AG10803 (cell line): ENCODE measurements around the gene PLEKHJ1.

ENCODE experiments used
- DNase-seq: peaks from one replicate; pipeline ENCODE4 v3.0.0; 2010; ENCODE audit warnings: low read depth
- H3K4me3 ChIP-seq: 2 replicates; pipeline ENCODE4 v1.5.1; 2011; ENCODE audit warnings: mild to moderate bottlenecking, low read length, control low read depth
- TF ChIP-seq, protein P1 (sequence below): conservative IDR thresholded peaks from 2 replicates; pipeline ENCODE4 v1.5.1; 2011; ENCODE audit warnings: mild to moderate bottlenecking, low read length, control low read depth, inconsistent platforms

Gene PLEKHJ1

GRCh38 chr19:2243274-2244124, 7.4 kb upstream of the PLEKHJ1 start:
- no peak for DNase-seq
- TF ChIP-seq, protein P1, sequence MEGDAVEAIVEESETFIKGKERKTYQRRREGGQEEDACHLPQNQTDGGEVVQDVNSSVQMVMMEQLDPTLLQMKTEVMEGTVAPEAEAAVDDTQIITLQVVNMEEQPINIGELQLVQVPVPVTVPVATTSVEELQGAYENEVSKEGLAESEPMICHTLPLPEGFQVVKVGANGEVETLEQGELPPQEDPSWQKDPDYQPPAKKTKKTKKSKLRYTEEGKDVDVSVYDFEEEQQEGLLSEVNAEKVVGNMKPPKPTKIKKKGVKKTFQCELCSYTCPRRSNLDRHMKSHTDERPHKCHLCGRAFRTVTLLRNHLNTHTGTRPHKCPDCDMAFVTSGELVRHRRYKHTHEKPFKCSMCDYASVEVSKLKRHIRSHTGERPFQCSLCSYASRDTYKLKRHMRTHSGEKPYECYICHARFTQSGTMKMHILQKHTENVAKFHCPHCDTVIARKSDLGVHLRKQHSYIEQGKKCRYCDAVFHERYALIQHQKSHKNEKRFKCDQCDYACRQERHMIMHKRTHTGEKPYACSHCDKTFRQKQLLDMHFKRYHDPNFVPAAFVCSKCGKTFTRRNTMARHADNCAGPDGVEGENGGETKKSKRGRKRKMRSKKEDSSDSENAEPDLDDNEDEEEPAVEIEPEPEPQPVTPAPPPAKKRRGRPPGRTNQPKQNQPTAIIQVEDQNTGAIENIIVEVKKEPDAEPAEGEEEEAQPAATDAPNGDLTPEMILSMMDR = no peak
- no peak overlapping the region for H3K4me3 ChIP-seq

DNA sequence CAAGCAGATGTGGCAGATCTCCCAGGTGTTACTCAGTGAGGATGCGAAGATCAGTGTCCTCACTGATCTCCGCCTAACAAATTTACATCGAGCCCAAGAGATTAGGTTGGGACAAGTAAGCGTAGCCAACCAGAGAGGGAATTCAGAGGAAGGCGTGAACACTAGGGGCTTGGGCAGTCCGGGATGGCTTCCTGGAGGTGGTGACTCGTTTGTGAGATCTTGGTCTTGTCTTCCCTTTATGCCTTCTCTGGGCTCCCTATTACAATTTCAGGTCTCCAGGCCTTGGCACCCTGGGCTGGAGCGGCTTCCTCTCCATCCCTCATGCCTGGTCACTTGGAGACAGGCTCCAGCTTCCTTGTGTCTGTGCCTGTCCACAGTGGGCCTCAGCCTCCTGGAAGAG, 6.7 kb upstream of the PLEKHJ1 start:
- no peak overlapping the region for H3K4me3 ChIP-seq
- DNase-seq = no peak
- TF ChIP-seq, protein P1 = no peak

DNA sequence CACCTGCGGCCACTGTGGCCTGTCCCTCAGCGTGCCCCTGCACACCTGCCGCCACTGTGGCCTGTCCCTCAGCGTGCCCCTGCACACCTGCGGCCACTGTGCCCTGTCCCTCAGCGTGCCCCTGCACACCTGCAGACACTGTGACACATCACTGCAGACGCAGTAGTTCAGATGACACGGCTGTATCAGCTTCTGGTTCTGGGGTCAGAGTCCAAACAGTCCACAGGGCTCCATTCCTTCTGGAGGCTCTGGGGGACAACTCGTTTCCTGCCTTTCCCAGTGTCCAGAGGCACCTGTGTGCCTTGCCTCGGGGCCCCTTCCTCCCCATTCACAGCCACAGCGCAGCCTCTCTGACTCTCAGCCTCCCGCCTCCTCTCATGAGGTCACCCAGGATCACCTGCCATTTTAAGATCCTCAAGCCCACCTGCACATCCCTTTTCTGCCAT, 6.0 kb upstream of the PLEKHJ1 start:
- H3K4me3 ChIP-seq = no peak overlapping the region
- DNase-seq = no peak
- TF ChIP-seq, protein P1 = no peak

DNA sequence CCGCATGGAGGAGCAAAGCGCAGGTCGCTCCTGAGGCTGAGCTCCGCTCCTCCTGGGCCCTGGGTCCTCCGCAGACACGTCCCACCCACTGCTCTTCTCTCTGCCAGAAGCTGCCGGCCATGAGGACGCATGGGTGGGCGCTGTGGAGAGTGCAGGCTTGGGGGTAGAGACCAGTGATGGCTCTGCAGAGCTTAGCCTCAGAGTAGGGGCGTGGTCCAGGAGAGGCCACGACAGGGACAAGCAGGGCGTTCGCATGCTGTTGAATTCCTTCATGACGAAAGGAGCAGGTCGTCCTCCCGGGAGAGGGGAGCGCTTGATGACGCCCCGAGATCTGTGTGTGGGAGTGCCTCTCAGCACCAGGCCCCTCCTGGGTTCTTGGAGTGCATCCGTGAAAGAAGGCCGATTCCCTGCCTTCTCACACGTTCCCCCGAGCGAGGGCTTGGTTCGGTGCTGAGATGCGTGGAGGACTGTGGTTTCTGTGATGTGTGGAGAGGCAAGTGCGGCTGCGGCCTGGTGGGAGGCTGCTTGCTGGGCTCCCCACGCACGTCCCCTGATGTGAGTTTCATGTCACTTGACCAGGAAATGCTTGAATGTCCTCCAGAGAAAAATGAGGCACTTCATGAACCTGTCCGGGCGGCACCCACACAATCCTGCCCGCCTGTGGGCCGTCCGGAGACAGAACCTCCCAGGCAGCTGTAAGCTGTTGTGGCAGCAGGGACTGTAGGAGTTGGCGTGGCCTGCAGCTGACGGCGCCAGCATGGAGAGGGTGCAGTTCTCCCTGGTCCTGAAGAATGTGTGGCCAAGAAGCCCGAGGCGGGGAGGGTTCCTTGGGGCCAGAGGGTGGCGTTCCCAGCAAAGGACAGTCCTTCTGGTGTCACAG, 5.0 kb upstream of the PLEKHJ1 start:
- TF ChIP-seq, protein P1 = no peak
- peak overlapping the region; percentile 52 for H3K4me3 ChIP-seq
- DNase-seq = peak; percentile 27

DNA sequence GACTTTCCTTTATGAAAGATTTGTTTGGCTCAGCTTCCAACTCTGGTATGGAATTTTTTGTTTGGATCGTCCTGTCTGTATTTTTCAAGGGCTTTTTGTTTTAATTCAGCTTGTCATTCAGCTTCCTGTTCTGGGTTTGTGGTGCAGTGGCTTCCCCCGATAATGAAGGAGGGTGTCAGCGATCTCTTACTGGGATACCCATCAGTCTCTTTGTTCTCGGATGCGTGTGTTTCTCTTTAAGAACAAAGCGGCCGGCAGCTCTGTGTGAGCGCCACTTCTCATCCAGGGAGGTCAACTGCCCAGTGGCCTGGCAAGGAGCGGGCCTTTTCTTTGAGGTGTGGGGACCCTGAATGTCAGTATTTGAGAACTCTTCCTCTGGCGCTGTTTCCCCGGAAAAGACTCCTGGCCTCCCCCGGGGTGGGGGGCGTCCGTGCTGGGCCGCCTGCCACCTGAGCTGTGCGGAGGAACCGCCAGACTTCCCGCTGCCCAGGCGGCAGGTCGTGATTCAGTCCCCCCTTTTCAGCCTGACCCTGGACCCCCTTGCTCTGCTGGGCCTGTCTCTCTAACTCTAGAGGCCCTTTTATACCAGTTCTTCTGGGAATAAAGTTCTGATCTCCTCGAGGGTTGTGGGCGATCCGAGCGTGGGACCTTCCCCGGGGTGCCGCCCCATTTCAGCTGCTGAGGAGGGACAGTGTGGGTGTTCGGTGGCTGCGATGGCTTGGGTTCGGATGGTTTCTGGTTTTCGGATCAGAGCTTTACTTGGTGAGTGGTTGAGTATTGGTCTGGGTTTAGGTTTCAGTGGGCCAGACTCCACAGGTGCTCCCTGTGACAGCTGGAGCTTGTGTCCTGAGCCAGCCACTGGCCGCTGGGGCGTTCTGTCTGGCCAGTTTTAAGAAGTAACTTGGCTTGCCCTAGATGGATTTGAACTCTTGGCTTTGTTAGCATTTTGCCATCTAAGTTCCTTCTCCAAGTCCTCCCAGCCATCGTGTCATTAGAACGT, 3.9 kb upstream of the PLEKHJ1 start:
- H3K4me3 ChIP-seq = peak overlapping the region; percentile 52
- peak; percentile 33 for DNase-seq
- TF ChIP-seq, protein P1 = no peak

- DNase-seq = no peak
- TF ChIP-seq, protein P1 = no peak
- peak overlapping the region; percentile 52 for H3K4me3 ChIP-seq
Observed at GRCh38 chr19:2239173-2239572, 3.0 kb upstream of the PLEKHJ1 start.
